HPDE6-E6E7 (cell line): Measurements from ENCODE around the gene ZNF747.
"Not testable (repeated sequence)": the region's sequence is repeated elsewhere in the genome, so short reads cannot be mapped to it uniquely, and the experiment has no call there.

Source experiments
- DNase-seq: peaks from one replicate; pipeline ENCODE4 v3.0.0; 2011; ENCODE audit warnings: missing footprints; ENCODE audit errors: extremely low spot score

Gene ZNF747

GRCh38 chr16:30557957-30558788 is 23.5 kb upstream of the ZNF747 start, which contains the start of gene ZNF764:
Gene ZNF764 (minus strand): TSS chr16:30558374. CDS start chr16:30558182, 192 bp downstream.
- peak; percentile 97 for DNase-seq

- no peak for DNase-seq
Measured at GRCh38 chr16:30557707-30557956, 23.0 kb upstream of the ZNF747 start.

DNA sequence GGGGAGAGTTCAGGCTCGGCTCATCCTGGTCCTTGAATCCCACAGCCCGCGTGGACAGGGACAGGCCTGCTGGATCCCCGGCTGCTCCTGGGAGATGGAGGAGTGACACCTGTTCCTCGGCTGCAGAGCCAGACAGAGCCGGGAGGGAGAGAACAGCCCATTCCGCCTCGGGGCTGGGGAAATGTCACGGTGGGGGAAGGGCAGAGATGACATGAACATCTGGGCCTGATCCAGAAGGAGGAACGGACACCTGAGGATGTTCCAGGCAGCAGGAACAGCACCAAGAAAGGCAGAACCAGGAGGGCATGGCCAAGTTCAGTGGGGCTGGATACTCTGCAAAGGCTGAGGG is 21.4 kb upstream of the ZNF747 start:
- no peak for DNase-seq

DNA sequence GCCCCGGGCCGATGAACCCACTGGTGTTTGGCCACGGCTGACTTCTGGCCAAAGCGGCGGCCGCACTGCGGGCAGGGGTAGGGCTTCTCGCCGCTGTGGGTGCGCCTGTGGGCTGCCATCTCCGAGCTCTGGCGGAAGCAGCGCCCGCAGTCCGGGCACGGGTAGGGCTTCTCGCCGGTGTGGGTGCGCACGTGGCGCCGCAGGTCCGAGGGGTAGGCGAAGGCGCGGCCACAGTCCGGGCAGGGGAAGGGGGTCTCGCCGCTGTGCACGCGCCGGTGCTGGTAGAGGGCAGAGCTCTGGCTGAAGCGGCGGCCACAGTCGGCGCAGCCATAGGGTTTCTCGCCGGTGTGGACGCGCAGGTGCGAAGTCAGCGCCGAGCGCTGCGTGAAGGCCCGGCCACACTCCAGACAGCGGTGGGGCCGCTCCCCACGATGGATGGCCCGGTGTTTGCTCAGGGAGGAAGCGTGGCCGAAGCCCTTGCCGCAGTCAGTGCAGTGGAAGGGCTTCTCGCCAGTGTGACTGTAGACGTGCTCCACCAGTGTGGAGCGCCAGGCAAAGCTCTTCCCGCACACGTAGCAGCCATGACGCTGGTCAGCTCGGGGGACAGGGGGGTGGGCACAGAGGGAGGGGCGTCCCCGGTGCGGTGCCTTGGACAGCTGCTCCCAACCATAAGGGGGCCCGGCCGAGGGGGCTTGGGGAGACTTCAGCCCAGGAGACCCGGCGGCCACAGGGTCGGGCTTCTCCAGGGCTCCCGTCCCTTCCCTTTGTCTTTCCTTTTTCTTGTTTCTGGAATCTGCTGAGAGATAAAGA is 20.9 kb upstream of the ZNF747 start:
- DNase-seq, result no peak

DNA sequence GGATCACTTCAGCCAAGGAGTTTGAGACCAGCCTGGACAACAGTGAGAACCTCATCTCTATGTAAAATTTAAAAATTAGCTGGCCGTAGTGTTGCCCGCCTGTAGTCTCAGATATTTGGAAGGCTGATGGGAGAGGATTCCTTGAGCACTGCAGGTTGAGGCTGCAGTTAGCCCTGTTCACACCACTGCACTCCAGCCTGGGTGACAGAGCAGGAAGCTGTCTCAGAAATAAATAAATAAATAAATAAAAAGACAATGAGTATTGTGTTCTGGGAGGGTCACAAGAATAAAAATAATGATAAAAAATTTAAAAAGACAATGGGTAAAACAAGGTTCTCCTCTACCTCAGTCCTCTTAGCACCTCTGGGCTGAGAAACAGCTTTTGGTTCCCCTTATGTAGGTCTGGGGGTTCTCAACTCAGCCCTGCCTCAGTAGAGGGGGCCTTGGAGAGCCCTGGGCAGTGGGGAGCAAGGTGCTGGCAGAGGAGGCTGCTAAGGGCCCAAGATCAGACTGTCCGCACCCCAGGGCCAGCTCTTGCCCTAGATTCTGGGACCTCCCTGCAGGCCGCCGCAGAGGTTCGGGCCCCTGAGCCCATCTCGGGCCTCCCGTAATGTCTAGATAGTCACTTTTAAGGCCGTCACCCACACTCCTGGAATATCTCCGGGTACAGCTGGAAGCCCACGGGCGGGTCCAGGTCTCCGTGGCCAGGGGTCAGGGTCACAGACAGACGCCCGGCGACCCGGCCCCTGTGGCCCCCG is 20.1 kb upstream of the ZNF747 start:
- no peak for DNase-seq

DNA sequence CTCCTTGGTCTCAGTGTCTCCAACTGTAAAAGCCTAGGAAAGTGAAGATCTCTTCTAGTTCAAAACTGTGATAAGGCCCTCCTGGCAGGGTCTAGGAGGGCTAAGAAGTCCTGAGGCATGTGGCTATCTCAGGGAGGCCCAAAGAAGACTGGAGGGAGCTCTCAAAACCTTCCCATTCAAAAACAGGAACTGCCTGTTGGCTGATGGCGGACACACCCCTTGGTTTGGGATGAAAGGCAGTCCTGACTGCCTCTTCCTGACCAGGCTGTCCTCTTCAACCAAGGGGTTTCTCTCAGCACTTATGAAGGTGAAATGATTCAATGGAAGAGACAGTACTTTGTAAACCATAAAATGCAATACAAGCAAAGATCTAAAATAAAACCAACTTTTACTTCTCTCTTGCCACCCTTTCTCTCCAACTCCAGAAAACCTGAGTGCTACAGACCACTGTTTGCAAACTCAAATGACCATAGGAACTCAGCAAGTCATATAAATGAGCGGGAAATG is 18.8 kb upstream of the ZNF747 start:
- no peak for DNase-seq

DNA sequence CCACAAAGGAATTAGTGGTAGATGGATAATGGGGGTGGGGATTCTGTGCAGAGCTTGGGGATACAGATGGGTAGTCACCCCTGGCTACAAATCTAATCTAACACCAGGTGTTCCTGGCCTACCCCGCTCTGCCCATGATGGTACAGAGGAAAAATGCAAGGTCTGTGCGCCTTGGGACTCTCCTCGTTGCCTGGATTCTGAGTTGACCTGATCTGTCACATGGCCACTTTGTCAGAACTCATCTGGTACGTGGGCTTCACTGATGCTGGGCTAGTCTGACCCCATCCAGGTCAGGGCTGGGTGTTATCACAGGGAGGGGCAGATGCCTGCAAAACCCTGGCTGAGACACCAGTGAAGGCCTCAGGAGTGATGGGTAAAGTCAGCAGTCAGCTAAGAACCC is 18.3 kb upstream of the ZNF747 start:
- no peak for DNase-seq

DNA sequence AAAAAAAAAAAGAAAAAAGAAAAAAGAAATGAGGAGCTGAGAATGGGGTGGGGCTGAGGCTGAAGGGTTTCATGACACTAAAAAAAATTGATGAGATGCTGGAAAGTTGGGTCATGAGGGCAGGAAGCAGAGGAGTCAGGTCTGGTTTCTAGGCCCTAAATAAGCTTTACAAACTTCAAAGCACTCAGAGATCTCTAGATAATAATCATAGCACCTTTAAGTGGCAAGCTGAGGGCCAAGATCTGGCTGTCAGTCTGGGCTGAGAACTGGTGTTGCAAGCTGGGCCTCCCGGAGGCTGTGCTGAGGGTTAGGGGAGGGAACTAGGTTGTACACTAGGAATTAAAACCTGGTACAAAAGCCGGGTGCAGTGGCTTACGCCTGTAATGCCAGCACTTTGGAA is 17.1 kb upstream of the ZNF747 start:
- DNase-seq, result no peak

- no peak for DNase-seq
Measured at GRCh38 chr16:30548416-30549253, 14.0 kb upstream of the ZNF747 start.

- no peak for DNase-seq
Measured at GRCh38 chr16:30546115-30546514, 11.5 kb upstream of the ZNF747 start.

- no peak for DNase-seq
Measured at GRCh38 chr16:30543067-30543466, 8.4 kb upstream of the ZNF747 start.

GRCh38 chr16:30541502-30542329 is 7.1 kb upstream of the ZNF747 start:
- no peak for DNase-seq

DNA sequence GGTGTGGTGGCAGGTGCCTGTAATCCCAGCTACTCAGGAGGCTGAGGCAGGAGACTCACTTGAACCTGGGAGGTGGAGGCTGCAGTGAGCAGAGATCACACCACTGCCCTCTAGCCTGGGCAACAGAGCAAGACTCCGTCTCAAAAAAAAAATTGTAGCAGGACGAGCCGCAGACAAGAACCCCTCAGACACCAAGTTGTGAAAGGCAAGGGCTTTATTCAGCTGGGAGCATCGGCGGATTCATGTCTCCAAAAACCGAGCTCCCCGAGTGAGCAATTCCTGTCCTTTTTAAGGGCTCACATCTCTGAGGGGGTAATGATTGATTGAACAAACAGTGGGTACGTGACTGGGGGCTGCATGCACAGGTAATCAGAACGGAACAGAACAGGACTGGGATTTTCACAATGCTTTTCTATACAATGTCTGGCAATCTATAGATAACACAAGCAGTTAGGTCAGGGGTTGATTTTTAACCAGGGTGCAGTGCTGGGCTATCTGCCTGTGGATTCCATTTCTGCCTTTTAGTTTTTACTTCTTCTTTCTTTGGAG is 6.3 kb upstream of the ZNF747 start:
- DNase-seq, result not testable (repeated sequence)

DNA sequence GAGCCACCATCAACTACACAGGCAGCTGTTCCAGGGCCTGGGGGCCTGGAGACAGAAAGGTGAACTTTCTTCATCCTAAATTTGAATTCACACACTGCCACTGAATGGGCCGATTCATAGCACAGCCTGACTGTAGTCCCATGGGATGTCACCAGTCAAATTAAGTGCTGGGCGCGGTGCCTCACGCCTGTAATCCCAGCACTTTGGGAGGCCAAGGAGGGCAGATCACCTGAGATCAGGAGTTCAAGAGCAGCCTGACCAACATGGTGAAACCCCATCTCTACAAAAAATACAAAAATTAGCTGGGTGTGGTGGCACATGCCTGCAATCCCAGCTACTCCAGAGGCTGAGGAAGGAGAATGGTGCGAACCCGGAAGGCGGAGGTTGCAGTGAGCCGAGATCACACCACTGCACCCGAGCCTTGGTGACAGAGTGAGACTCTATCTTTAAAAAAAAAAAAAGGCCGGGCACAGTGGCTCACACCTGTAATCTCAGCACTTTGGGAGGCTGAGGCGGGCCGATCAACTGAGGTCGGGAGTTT is 5.4 kb upstream of the ZNF747 start:
- DNase-seq, result not testable (repeated sequence)

DNA sequence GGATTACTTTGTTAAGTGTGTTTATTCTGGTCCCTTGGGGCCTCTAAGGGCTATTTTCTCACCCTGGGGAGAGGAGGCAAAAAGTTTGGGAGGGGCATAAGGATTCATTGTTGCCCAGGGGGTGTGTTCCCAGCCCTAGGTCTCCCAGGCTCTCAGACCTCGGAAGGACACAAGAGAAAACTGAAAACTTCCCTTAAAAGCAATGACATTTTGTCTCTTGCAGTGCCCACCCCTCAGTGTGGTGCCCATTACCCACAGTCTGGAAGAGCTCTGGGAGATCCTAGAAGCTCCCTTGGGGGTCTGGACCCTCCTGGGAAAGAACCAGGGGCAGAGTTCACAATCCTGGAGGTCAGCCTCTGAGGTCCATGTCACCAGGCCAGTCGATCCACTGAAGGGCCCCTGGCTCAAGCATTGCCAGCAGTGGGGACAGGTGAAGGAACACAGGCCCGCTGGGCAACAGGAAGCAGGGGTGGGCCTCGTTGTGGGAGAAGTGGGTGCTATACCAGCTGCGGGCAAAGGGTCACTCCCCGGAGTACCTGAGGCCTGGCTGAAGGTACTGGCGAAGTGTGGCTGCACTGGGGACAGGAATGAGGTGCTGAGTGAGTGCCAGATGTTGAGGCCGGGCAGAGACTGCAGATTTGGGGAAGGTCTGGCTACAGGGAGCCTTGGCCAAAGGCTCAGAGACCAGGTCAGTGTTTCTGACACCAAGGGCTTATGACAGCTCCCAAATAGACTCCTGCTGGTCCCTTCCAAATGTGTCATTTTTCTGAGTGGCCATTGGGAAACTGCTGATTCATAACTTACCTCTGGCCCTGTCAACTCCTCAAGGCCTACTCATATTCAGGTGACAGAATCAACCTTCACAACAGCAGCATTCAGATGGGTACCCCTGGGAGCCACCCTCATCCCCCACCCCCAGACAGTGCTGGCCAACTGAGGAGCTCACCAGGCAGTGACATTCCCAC is 4.6 kb upstream of the ZNF747 start:
- no peak for DNase-seq

DNA sequence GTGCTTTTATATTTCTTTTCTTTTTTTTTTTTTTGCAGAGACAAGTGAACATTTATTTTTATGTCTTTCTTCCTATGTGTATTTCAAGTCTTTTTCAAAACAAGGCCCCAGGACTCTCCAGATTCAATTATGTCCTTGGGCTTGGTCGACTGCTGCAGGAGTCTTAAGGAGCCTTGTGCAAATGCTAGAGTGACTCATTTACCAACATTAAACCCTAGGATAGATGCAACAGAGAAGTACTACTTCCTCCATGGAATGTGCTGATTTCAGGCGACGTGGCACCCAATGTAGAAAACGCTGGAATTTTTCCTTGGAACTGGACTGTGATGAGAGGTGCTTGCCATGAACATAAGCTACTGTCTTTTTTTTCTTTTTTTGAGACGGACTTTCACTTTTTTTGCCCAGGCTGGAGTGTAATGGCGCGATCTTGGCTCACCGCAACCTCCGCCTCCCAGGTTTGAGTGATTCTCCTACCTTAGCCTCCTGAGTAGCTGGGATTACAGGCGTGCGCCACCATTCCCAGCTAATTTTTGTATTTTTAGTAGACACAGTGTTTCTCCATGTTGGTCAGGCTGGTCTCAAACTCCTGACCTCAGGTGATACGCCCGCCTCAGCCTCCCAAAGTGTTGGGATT is 1.9 kb upstream of the ZNF747 start:
- DNase-seq, result not testable (repeated sequence)

DNA sequence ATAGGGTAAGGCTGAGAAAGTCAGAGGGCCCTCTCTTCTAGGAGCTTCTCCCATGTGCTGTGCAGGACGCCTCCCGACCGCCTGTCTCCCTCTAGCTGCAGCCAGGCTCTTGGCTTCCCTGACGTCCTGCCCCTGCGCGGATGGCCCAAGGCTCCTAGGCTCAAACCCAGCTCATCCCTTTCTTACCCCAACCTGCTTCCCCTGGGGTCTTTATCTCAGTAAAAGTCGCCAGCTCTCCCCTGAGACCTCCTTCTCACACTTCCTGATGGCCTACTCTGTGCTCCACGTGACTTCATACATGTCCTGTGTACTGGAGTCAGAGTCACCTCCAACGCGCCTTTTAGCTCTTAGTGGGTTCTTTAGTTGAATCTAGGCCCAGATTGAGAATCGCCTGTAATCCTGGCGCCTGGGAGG is 1.1 kb upstream of the ZNF747 start:
- peak; percentile 87 for DNase-seq

- no peak for DNase-seq
Measured at GRCh38 chr16:30535106-30535776, 583 bp upstream of the ZNF747 start.
